HUDEP-2 (cell line): Measurements from ENCODE around the gene DEGS2.
A peak's percentile ranks its signal among the peaks of the same experiment; 100 is the strongest.
"Not testable (repeated sequence)": the region's sequence is repeated elsewhere in the genome, so short reads cannot be mapped to it uniquely, and the experiment has no call there.

Experiments used
- DNase-seq, 76 experiments: peaks; one replicate each; lab custom pipeline; 2025; ENCODE audit not compliant: unreplicated experiment in 76 of 76; lab: John Stamatoyannopoulos, UW

DEGS2 gene

GRCh38 chr14:100159094-100159864, at the start of gene DEGS2:
Gene DEGS2 (minus strand): TSS chr14:100159645. CDS start chr14:100159587, 58 bp downstream.
- no peak for DNase-seq

- not testable (repeated sequence) for DNase-seq
These were observed 48.7 kb upstream of the DEGS2 start for GRCh38 chr14:100208136-100208535.

- DNase-seq: not testable (repeated sequence)
These were observed 48.1 kb upstream of the DEGS2 start for GRCh38 chr14:100207588-100207987.

- DNase-seq: not testable (repeated sequence)
These were observed 45.4 kb upstream of the DEGS2 start for GRCh38 chr14:100204835-100205167.

- no peak for DNase-seq
These were observed 44.8 kb upstream of the DEGS2 start for GRCh38 chr14:100203962-100204834.

- DNase-seq: no peak
These were observed 43.7 kb upstream of the DEGS2 start for GRCh38 chr14:100203146-100203545.

- DNase-seq: no peak
These were observed 43.3 kb upstream of the DEGS2 start for GRCh38 chr14:100202712-100203111.

- no peak for DNase-seq
These were observed 42.3 kb upstream of the DEGS2 start for GRCh38 chr14:100201701-100202100.

GRCh38 chr14:100200311-100200710, 40.9 kb upstream of the DEGS2 start:
- no peak for DNase-seq

GRCh38 chr14:100199240-100199860, 39.9 kb upstream of the DEGS2 start:
- DNase-seq: no peak

GRCh38 chr14:100193417-100194357, 34.2 kb upstream of the DEGS2 start:
- DNase-seq: peak in 28 of 76 experiments; percentile 8 to 56 (median 20)

GRCh38 chr14:100192672-100193416, 33.4 kb upstream of the DEGS2 start:
- peak; percentile 84 to 100 (median 99) for DNase-seq

- peak in 5 of 76 experiments; percentile 7 to 43 (median 17) for DNase-seq
These were observed 32.8 kb upstream of the DEGS2 start for GRCh38 chr14:100192250-100192671.

GRCh38 chr14:100191584-100192249, 32.3 kb upstream of the DEGS2 start:
- DNase-seq: no peak

GRCh38 chr14:100190126-100190525, 30.7 kb upstream of the DEGS2 start:
- no peak for DNase-seq

GRCh38 chr14:100188392-100189030, 29.1 kb upstream of the DEGS2 start:
- DNase-seq: no peak

GRCh38 chr14:100187247-100187833, 27.9 kb upstream of the DEGS2 start:
- DNase-seq: no peak
